Spleen (tissue), 11 donors: Measurements from ENCODE around the gene SLC34A1. TPM values are rescaled to one million over a fixed set of nuclear protein-coding genes. Genes with fewer than 3 reads are reported as not detected.
A peak's percentile ranks its signal among the peaks of the same experiment; 100 is the strongest.

ENCODE experiments used
- DNase-seq: peaks from one replicate; pipeline ENCODE4 v3.0.0-alpha.2; 2020
- H3K27ac ChIP-seq, 8 donors: fragments of 200-600 bp; sonication (generic) in 7 of 8; 1 replicate in 4 of 8; 2 replicates in 4 of 8; pipeline versions ENCODE4 v1.5.0 to v1.8.0; 2016 to 2021; ENCODE audit warnings: inconsistent platforms in 4 of 8, mild to moderate bottlenecking in 4 of 8, moderate library complexity in 1 of 8
- H3K27me3 ChIP-seq, 7 donors: fragments of 200-600 bp; sonication (generic) in 6 of 7; replicated peaks in 1 of 7; 1 replicate in 4 of 7; 2 replicates in 3 of 7; pipeline versions ENCODE4 v1.5.0 to v1.8.0; 2016 to 2021; ENCODE audit warnings: inconsistent platforms in 3 of 7, mild to moderate bottlenecking in 1 of 7
- H3K36me3 ChIP-seq, 6 donors: fragments of 200-600 bp; sonication (generic) in 5 of 6; 1 replicate in 4 of 6; 2 replicates in 2 of 6; pipeline versions ENCODE4 v1.5.0 to v1.8.0; 2016 to 2021; ENCODE audit warnings: inconsistent platforms in 2 of 6
- H3K4me1 ChIP-seq, 6 donors: fragments of 200-600 bp; sonication (generic) in 5 of 6; 1 replicate in 3 of 6; 2 replicates in 3 of 6; pipeline versions ENCODE4 v1.5.0 to v1.8.0; 2016 to 2021; ENCODE audit warnings: inconsistent platforms in 3 of 6
- H3K4me3 ChIP-seq, 8 donors: fragments of 200-600 bp; sonication (generic) in 7 of 8; 1 replicate in 4 of 8; 2 replicates in 4 of 8; pipeline versions ENCODE4 v1.5.0 to v1.8.0; 2016 to 2021; ENCODE audit warnings: inconsistent platforms in 4 of 8, mild to moderate bottlenecking in 4 of 8, moderate library complexity in 2 of 8
- H3K9me3 ChIP-seq, 8 donors: fragments of 200-600 bp; sonication (generic) in 7 of 8; 1 replicate in 4 of 8; 2 replicates in 4 of 8; pipeline versions ENCODE4 v1.5.0 to v1.8.0; 2016 to 2021; ENCODE audit warnings: inconsistent platforms in 4 of 8
- CTCF ChIP-seq, 11 experiments: fragments of 200-600 bp in 7 of 11; fragments of 450-650 bp in 4 of 11; sonication (generic) in 4 of 11; IDR thresholded peaks in 8 of 11; conservative IDR thresholded peaks in 3 of 11; 1 replicate in 7 of 11; 2 replicates in 4 of 11; pipeline versions ENCODE4 v1.4.0 to v1.8.0; 2016 to 2021; ENCODE audit warnings: antibody characterized with exemption in 11 of 11, inconsistent platforms in 4 of 11, mild to moderate bottlenecking in 1 of 11
- POLR2A ChIP-seq, 3 donors: fragments of 450-650 bp; IDR thresholded peaks; one replicate each; pipeline ENCODE4 v1.5.1; 2017; ENCODE audit warnings: antibody characterized with exemption in 3 of 3, mild to moderate bottlenecking in 1 of 3
- POLR2AphosphoS5 ChIP-seq, 3 donors: sonication (generic); formaldehyde crosslinking; IDR thresholded peaks; one replicate each; pipeline ENCODE4 v1.5.1; 2017; ENCODE audit warnings: antibody characterized with exemption in 3 of 3
- WGBS, 5 donors: extraction: QIAGEN DNeasy Blood & Tissue Kit in 3 of 5; methylation state at CpG; one replicate each; pipeline versions ENCODE4 v1.1.5 to v1.1.7; 2013 to 2018; 5-methylcytosine and 5-hydroxymethylcytosine counted together
- intact Hi-C: fragments of 100-400 bp; cut with DNase I; formaldehyde crosslinking; loops from one replicate; pipeline ENCODE4 v1.15.0; 2023; ENCODE audit warnings: low total_unique reads
- polyA plus RNA-seq, 3 donors: library from polyadenylated mRNA; stranded (reverse); fragments of 200-250 nt; gene quantifications; one replicate each; pipeline ENCODE4 v1.2.1, GENCODE V29; 2013
- total RNA-seq, 7 donors: library from RNA; depleted of rRNA in 3 of 7; stranded (reverse); fragments of >200 nt in 3 of 7; fragmentation: NEBNext Ultra II Directional in 4 of 7; extraction: Animal tissue kit (Norgen Biotek cat#: 25700) in 4 of 7; gene quantifications; one replicate each; pipeline versions ENCODE4 v1.1.0 to v1.2.1, GENCODE V29; 2016 to 2021
- donor health status: healthy with polysubstance abuse.
- donor health status: DM: no; HTN: no; CAD: no; lungs with moderate emphysema.
- donor health status: DM: no; HTN: no; CAD: no.
- donor health status: Bipolar disorder and iron deficiency.
- donor health status: healthy.
- donor health status: DM: no; HTN: no; CAD: no.
- donor health status: DM: yes; HTN: yes; CAD: no.

The SLC34A1 gene
- total and polyA plus RNA-seq, 10 donors = 0.02 to 0.77 (median 0.14) TPM; not detected in 3

GRCh38 chr5:177385720-177386119 lies 1.5 kb downstream of the SLC34A1 start:
- Histone ChIP-seq H3K4me1 (peaks cover 17 to 65% (median 33%) of the 10 kb centered on the region in 6 donors), H3K27me3 (peaks cover 0 to 32% (median 0%) of the 10 kb centered on the region in 7 donors), H3K27ac (peak overlapping the region in 3 of 8 donors; percentile 11 to 38 (median 23)), H3K9me3 (no peaks in the 10 kb centered on the region), H3K36me3 (no peaks in the 10 kb centered on the region), H3K4me3 (no peak overlapping the region)
- no peak for DNase-seq
- WGBS, 5 donors = 47 to 65% (median 56%) methylated on average over 7 to 11 of the region's 11 CpGs
- TF ChIP-seq CTCF (IDR thresholded peaks at IDR 0.05 in 8 of 11, conservative IDR thresholded peaks at IDR 0.05 in 3 of 11) = no peak
- no peak for TF ChIP-seq POLR2A (IDR thresholded peaks at IDR 0.05)
- intact Hi-C loops = no loop called here

GRCh38 chr5:177386542-177386941 lies 2.3 kb downstream of the SLC34A1 start:
- intact Hi-C loops = no loop called here
- Histone ChIP-seq H3K4me3 (no peak overlapping the region), H3K36me3 (no peaks in the 10 kb centered on the region), H3K4me1 (peaks cover 17 to 70% (median 35%) of the 10 kb centered on the region in 6 donors), H3K27me3 (peaks cover 0 to 26% (median 0%) of the 10 kb centered on the region in 7 donors), H3K27ac (no peak overlapping the region), H3K9me3 (no peaks in the 10 kb centered on the region)
- DNase-seq = no peak
- no peak for TF ChIP-seq POLR2A (IDR thresholded peaks at IDR 0.05)
- TF ChIP-seq POLR2AphosphoS5 (IDR thresholded peaks at IDR 0.05) = no peak
- TF ChIP-seq CTCF (IDR thresholded peaks at IDR 0.05 in 8 of 11, conservative IDR thresholded peaks at IDR 0.05 in 3 of 11) = no peak
- WGBS, 5 donors = 90 to 93% (median 92%) methylated on average over 8 of the region's 8 CpGs

- no peak overlapping the region for H3K4me3 ChIP-seq
- intact Hi-C loops = no loop called here
- TF ChIP-seq POLR2A (IDR thresholded peaks at IDR 0.05) (no peak), CTCF (IDR thresholded peaks at IDR 0.05 in 8 of 11, conservative IDR thresholded peaks at IDR 0.05 in 3 of 11) (no peak), POLR2AphosphoS5 (IDR thresholded peaks at IDR 0.05) (no peak)
- WGBS, 5 donors = 80 to 96% (median 85%) methylated on average over 12 to 14 of the region's 14 CpGs
- H3K4me1 ChIP-seq = peaks cover 17 to 66% (median 35%) of the 10 kb centered on the region in 6 donors
- no peaks in the 10 kb centered on the region for H3K9me3 ChIP-seq
- H3K36me3 ChIP-seq = no peaks in the 10 kb centered on the region
- no peak for DNase-seq
- H3K27ac ChIP-seq = peak overlapping the region in 1 of 8 donors; percentile 86
- H3K27me3 ChIP-seq = peaks cover 0 to 24% (median 0%) of the 10 kb centered on the region in 7 donors
Observed at GRCh38 chr5:177387405-177387804, 3.2 kb downstream of the SLC34A1 start.

GRCh38 chr5:177388521-177389052 lies 4.4 kb downstream of the SLC34A1 start:
- peaks cover 0 to 23% (median 0%) of the 10 kb centered on the region in 7 donors for H3K27me3 ChIP-seq
- H3K27ac ChIP-seq = peak overlapping the region in 7 of 8 donors; percentile 5 to 86 (median 55)
- DNase-seq = no peak
- H3K4me1 ChIP-seq = peaks cover 17 to 70% (median 38%) of the 10 kb centered on the region in 6 donors
- peak overlapping the region in 1 of 8 donors; percentile 18 for H3K4me3 ChIP-seq
- H3K9me3 ChIP-seq = no peaks in the 10 kb centered on the region
- 79 to 92% (median 83%) methylated on average over 10 of the region's 10 CpGs for WGBS, 5 donors
- H3K36me3 ChIP-seq = no peaks in the 10 kb centered on the region
- intact Hi-C loops = no loop called here
- TF ChIP-seq CTCF (IDR thresholded peaks at IDR 0.05 in 8 of 11, conservative IDR thresholded peaks at IDR 0.05 in 3 of 11) = no peak
- TF ChIP-seq POLR2AphosphoS5 (IDR thresholded peaks at IDR 0.05) = no peak
- no peak for TF ChIP-seq POLR2A (IDR thresholded peaks at IDR 0.05)
